Measurements from ENCODE around the gene AQP9.
A peak's percentile ranks its signal among the peaks of the same experiment; 100 is the strongest.

AQP9 gene

DNA sequence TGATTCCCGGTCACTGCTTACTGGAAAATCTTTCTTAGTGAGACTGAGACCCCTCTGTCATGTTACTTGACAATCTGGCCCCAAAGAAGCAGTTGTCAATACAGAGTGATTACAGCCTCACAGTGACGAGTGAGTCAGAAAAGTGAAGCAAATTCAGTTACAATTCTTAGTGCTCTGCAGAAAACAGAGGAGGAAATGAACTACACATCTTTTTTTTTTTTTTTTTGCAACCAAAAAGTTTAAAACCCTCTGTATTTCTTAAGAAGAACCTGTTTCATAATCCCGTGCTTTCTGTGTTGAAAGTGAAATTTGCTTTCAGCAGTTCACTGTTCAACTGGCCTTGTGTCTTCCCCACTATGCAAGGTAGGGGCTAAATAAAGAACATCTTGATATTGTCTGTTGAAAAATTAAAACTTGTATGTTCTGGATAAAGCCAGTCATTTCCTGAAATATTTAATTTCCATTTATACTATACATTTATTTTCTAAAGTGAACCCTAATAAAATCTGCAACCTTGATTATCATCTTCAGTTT, 1.9 kb downstream of the AQP9 start:
- no peaks in the 10 kb centered on the region for H3K27me3 ChIP-seq (ENCODE audit: insufficient read depth, poor library complexity, severe bottlenecking)
- H3K4me3 ChIP-seq (replicated peaks; ENCODE audit: insufficient read depth, low read length): no peak overlapping the region
- TF ChIP-seq POLR2AphosphoS5 (IDR thresholded peaks at IDR 0.05; ENCODE audit: low read depth) (no peak), SPI1 (IDR thresholded peaks at IDR 0.05; ENCODE audit: borderline replicate concordance, low read depth) (no peak), GABPA (IDR thresholded peaks at IDR 0.05; ENCODE audit: low read depth) (no peak)
- TF ChIP-seq, protein P1, sequence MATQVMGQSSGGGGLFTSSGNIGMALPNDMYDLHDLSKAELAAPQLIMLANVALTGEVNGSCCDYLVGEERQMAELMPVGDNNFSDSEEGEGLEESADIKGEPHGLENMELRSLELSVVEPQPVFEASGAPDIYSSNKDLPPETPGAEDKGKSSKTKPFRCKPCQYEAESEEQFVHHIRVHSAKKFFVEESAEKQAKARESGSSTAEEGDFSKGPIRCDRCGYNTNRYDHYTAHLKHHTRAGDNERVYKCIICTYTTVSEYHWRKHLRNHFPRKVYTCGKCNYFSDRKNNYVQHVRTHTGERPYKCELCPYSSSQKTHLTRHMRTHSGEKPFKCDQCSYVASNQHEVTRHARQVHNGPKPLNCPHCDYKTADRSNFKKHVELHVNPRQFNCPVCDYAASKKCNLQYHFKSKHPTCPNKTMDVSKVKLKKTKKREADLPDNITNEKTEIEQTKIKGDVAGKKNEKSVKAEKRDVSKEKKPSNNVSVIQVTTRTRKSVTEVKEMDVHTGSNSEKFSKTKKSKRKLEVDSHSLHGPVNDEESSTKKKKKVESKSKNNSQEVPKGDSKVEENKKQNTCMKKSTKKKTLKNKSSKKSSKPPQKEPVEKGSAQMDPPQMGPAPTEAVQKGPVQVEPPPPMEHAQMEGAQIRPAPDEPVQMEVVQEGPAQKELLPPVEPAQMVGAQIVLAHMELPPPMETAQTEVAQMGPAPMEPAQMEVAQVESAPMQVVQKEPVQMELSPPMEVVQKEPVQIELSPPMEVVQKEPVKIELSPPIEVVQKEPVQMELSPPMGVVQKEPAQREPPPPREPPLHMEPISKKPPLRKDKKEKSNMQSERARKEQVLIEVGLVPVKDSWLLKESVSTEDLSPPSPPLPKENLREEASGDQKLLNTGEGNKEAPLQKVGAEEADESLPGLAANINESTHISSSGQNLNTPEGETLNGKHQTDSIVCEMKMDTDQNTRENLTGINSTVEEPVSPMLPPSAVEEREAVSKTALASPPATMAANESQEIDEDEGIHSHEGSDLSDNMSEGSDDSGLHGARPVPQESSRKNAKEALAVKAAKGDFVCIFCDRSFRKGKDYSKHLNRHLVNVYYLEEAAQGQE (IDR thresholded peaks at IDR 0.05; ENCODE audit: insufficient replicate concordance, low read depth): no peak
- TF ChIP-seq, protein P2, sequence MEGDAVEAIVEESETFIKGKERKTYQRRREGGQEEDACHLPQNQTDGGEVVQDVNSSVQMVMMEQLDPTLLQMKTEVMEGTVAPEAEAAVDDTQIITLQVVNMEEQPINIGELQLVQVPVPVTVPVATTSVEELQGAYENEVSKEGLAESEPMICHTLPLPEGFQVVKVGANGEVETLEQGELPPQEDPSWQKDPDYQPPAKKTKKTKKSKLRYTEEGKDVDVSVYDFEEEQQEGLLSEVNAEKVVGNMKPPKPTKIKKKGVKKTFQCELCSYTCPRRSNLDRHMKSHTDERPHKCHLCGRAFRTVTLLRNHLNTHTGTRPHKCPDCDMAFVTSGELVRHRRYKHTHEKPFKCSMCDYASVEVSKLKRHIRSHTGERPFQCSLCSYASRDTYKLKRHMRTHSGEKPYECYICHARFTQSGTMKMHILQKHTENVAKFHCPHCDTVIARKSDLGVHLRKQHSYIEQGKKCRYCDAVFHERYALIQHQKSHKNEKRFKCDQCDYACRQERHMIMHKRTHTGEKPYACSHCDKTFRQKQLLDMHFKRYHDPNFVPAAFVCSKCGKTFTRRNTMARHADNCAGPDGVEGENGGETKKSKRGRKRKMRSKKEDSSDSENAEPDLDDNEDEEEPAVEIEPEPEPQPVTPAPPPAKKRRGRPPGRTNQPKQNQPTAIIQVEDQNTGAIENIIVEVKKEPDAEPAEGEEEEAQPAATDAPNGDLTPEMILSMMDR (IDR thresholded peaks at IDR 0.05; ENCODE audit: insufficient read depth, low read length): no peak
- peak; percentile 65 to 67 for DNase-seq (ENCODE audit: low read depth in 1 of 2, low spot score in 1 of 2)
- peak overlapping the region; percentile 72 for H3K27ac ChIP-seq (replicated peaks)

DNA sequence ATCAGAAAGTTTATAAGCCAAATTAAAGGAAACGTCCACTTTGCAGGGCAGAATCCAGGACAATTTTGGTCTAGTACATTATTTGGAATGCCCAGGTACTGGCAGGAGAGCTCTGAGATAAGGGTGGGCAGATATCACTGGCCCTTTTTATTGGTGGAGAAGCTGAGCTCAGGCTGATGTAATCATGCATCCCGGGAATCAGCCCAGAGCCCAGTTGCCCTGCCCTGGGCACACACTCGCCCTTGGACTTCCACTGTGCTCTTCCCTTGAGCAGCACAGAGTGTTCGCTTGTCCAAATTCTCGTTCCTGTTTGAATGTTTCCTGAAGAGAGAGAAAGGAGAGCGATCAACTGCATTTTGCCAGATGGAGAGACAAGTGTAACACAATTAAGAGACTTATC, 3.7 kb downstream of the AQP9 start:
- H3K4me3 ChIP-seq (replicated peaks; ENCODE audit: insufficient read depth, low read length): no peak overlapping the region
- H3K27ac ChIP-seq (replicated peaks): no peak overlapping the region; the same call in 1 of the 2 replicates
- TF ChIP-seq POLR2AphosphoS5 (IDR thresholded peaks at IDR 0.05; ENCODE audit: low read depth) (no peak), SPI1 (IDR thresholded peaks at IDR 0.05; ENCODE audit: borderline replicate concordance, low read depth) (no peak), GABPA (IDR thresholded peaks at IDR 0.05; ENCODE audit: low read depth) (no peak)
- TF ChIP-seq, protein P2 (IDR thresholded peaks at IDR 0.05; ENCODE audit: insufficient read depth, low read length): no peak
- TF ChIP-seq, protein P1 (IDR thresholded peaks at IDR 0.05; ENCODE audit: insufficient replicate concordance, low read depth): no peak
- no peaks in the 10 kb centered on the region for H3K27me3 ChIP-seq (ENCODE audit: insufficient read depth, poor library complexity, severe bottlenecking)
- DNase-seq (ENCODE audit: low read depth in 1 of 2, low spot score in 1 of 2): no peak

DNA sequence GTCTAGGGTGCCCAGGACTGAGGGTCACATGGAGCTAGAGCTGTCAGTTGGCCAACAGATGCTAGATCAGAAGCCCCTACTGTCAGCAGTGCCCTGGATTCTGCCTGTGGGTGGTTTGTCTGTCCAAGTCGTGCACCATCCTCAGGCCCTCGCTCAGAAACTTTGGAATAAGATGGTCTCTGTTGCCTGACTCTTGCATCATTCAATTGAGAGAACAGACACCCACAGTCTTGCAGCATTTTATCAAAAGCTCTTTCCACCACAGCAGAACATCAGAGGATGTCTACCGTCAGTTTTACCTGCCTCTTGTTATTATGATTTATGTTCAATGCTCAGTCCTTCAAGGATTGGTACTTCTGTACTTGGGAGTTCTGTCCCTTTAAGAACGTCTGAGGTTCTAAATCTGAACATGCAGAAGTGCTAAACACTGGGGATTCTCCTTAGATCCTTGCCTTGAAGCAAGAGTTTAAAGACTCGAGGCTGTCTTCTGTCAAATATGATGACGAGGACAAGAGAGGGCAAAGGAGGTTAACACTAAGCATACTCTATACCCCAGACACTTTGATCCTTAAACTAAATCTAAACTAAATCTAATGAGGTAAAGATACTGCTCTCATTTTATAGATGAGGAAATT, 4.8 kb downstream of the AQP9 start:
- Histone ChIP-seq H3K4me3 (replicated peaks; ENCODE audit: insufficient read depth, low read length) (no peak overlapping the region), H3K27ac (replicated peaks) (no peak overlapping the region), H3K27me3 (ENCODE audit: insufficient read depth, poor library complexity, severe bottlenecking) (no peaks in the 10 kb centered on the region)
- no peak for TF ChIP-seq POLR2AphosphoS5 (IDR thresholded peaks at IDR 0.05; ENCODE audit: low read depth)
- TF ChIP-seq, protein P1 (IDR thresholded peaks at IDR 0.05; ENCODE audit: insufficient replicate concordance, low read depth): no peak
- TF ChIP-seq, protein P2 (IDR thresholded peaks at IDR 0.05; ENCODE audit: insufficient read depth, low read length): no peak
- no peak for TF ChIP-seq GABPA (IDR thresholded peaks at IDR 0.05; ENCODE audit: low read depth)
- TF ChIP-seq SPI1 (IDR thresholded peaks at IDR 0.05; ENCODE audit: borderline replicate concordance, low read depth): no peak
- DNase-seq (ENCODE audit: low read depth in 1 of 2, low spot score in 1 of 2): no peak
